Muscle layer of colon (tissue), 2 donors: ENCODE measurements around the gene ZNF559.
A peak's percentile ranks its signal among the peaks of the same experiment; 100 is the strongest.
"Not testable (repeated sequence)": the region's sequence is repeated elsewhere in the genome, so short reads cannot be mapped to it uniquely, and the experiment has no call there.

Source experiments
- H3K27ac ChIP-seq: one replicate; pipeline ENCODE4 v1.7.0; 2013; ENCODE audit warnings: low read depth, mild to moderate bottlenecking, low read length, moderate library complexity
- H3K27me3 ChIP-seq, 2 donors: one replicate each; pipeline ENCODE4 v1.7.0; 2013; ENCODE audit warnings: low read length in 2 of 2, mild to moderate bottlenecking in 2 of 2; ENCODE audit not compliant: insufficient read depth in 2 of 2, control insufficient read depth in 1 of 2
- H3K36me3 ChIP-seq: one replicate; pipeline ENCODE4 v1.7.0; 2013; ENCODE audit warnings: mild to moderate bottlenecking, low read length; ENCODE audit not compliant: insufficient read depth
- H3K4me1 ChIP-seq: one replicate; pipeline ENCODE4 v1.7.0; 2013; ENCODE audit warnings: mild to moderate bottlenecking, low read length; ENCODE audit not compliant: insufficient read depth
- H3K4me3 ChIP-seq, 2 donors: one replicate each; pipeline ENCODE4 v1.7.0; 2013; ENCODE audit warnings: low read length in 2 of 2, low read depth in 1 of 2, mild to moderate bottlenecking in 1 of 2, moderate library complexity in 1 of 2
- H3K9ac ChIP-seq: one replicate; pipeline ENCODE4 v1.7.0; 2013; ENCODE audit warnings: low read length
- H3K9me3 ChIP-seq: one replicate; pipeline ENCODE4 v1.7.0; 2013; ENCODE audit warnings: mild to moderate bottlenecking, low read length
- donor health status: abdominal sarcoma.
- donor health status: Adenocarcinoma of cecum.

The ZNF559 gene

GRCh38 chr19:9323919-9324583 is at the start of gene ZNF559:
TSS of gene ZNF559 (plus strand) at chr19:9324179. CDS start at chr19:9338550, 14,371 bp downstream.
- H3K4me3 ChIP-seq: peak within 1 kb of the TSS; percentile 61 to 83
- H3K27ac ChIP-seq: peak within 1 kb of the TSS; percentile 84
- no peaks in the 10 kb centered on the region for H3K36me3 ChIP-seq
- H3K27me3 ChIP-seq: no peaks in the 10 kb centered on the region
- H3K9ac ChIP-seq: peak within 1 kb of the TSS; percentile 73
- H3K4me1 ChIP-seq: peaks cover 9% of the 10 kb centered on the region
- peaks cover 4% of the 10 kb centered on the region for H3K9me3 ChIP-seq

- H3K4me1 ChIP-seq, H3K27me3 ChIP-seq, H3K4me3 ChIP-seq, H3K9ac ChIP-seq, H3K27ac ChIP-seq, H3K9me3 ChIP-seq, H3K36me3 ChIP-seq: not testable (repeated sequence)
Measured at GRCh38 chr19:9283485-9283884, 40.5 kb upstream of the ZNF559 start.

- no peak overlapping the region for H3K27ac ChIP-seq
- no peak overlapping the region for H3K4me3 ChIP-seq
- no peak overlapping the region for H3K9ac ChIP-seq
- H3K9me3 ChIP-seq: peaks cover 46% of the 10 kb centered on the region
- H3K27me3 ChIP-seq: no peaks in the 10 kb centered on the region
- no peaks in the 10 kb centered on the region for H3K4me1 ChIP-seq
- H3K36me3 ChIP-seq: peaks cover 17% of the 10 kb centered on the region
Measured at GRCh38 chr19:9289231-9289884, 34.6 kb upstream of the ZNF559 start.

GRCh38 chr19:9295411-9295849 is 28.5 kb upstream of the ZNF559 start:
- peaks cover 50% of the 10 kb centered on the region for H3K36me3 ChIP-seq
- H3K4me1 ChIP-seq: no peaks in the 10 kb centered on the region
- H3K9me3 ChIP-seq: peaks cover 81% of the 10 kb centered on the region

GRCh38 chr19:9296336-9296735 is 27.6 kb upstream of the ZNF559 start:
- H3K36me3 ChIP-seq: peaks cover 59% of the 10 kb centered on the region
- no peak overlapping the region for H3K9ac ChIP-seq
- H3K4me3 ChIP-seq: peak overlapping the region in 1 of 2 donors; percentile 25
- peaks cover 81% of the 10 kb centered on the region for H3K9me3 ChIP-seq
- H3K4me1 ChIP-seq: no peaks in the 10 kb centered on the region
- no peaks in the 10 kb centered on the region for H3K27me3 ChIP-seq
- H3K27ac ChIP-seq: no peak overlapping the region

More at GRCh38 chr19:9295411-9295849, 28.5 kb upstream of the ZNF559 start:
- no peak overlapping the region for H3K9ac ChIP-seq
- H3K27me3 ChIP-seq: no peaks in the 10 kb centered on the region
- no peak overlapping the region for H3K27ac ChIP-seq
- peak overlapping the region; percentile 18 to 25 for H3K4me3 ChIP-seq

GRCh38 chr19:9306443-9306842 is 17.5 kb upstream of the ZNF559 start:
- no peak overlapping the region for H3K4me3 ChIP-seq
- no peak overlapping the region for H3K9ac ChIP-seq
- H3K9me3 ChIP-seq: peaks cover 1% of the 10 kb centered on the region
- peaks cover 6% of the 10 kb centered on the region for H3K4me1 ChIP-seq
- H3K27me3 ChIP-seq: no peaks in the 10 kb centered on the region
- H3K36me3 ChIP-seq: peaks cover 34% of the 10 kb centered on the region
- H3K27ac ChIP-seq: no peak overlapping the region

- H3K9ac ChIP-seq: no peak overlapping the region
- peak overlapping the region in 1 of 2 donors; percentile 99 for H3K4me3 ChIP-seq
Measured at GRCh38 chr19:9308091-9308770, 15.7 kb upstream of the ZNF559 start.

GRCh38 chr19:9309139-9309973 is 14.6 kb upstream of the ZNF559 start, which contains the start of gene ZNF699:
TSS of gene ZNF699 (minus strand) at chr19:9309838. CDS start at chr19:9305119, 4,719 bp downstream.
- Histone ChIP-seq H3K9ac (peak within 1 kb of the TSS; percentile 82), H3K27me3 (no peaks in the 10 kb centered on the region), H3K4me3 (peak within 1 kb of the TSS; percentile 76 to 99), H3K36me3 (peaks cover 7% of the 10 kb centered on the region), H3K9me3 (no peaks in the 10 kb centered on the region), H3K27ac (peak within 1 kb of the TSS; percentile 83), H3K4me1 (peaks cover 6% of the 10 kb centered on the region)

More at GRCh38 chr19:9308091-9308770, 15.7 kb upstream of the ZNF559 start:
- Histone ChIP-seq H3K4me1 (peaks cover 6% of the 10 kb centered on the region), H3K36me3 (peaks cover 18% of the 10 kb centered on the region), H3K27me3 (no peaks in the 10 kb centered on the region), H3K9me3 (no peaks in the 10 kb centered on the region), H3K27ac (no peak overlapping the region)

GRCh38 chr19:9309974-9310446 is 14.0 kb upstream of the ZNF559 start:
- H3K4me1 ChIP-seq: peaks cover 6% of the 10 kb centered on the region
- H3K9ac ChIP-seq: peak overlapping the region; percentile 82
- H3K27ac ChIP-seq: peak overlapping the region; percentile 83
- H3K9me3 ChIP-seq: no peaks in the 10 kb centered on the region
- H3K36me3 ChIP-seq: peaks cover under 1% of the 10 kb centered on the region
- H3K27me3 ChIP-seq: no peaks in the 10 kb centered on the region
- H3K4me3 ChIP-seq: peak overlapping the region; percentile 76 to 99

- no peak overlapping the region for H3K27ac ChIP-seq
- H3K9me3 ChIP-seq: no peaks in the 10 kb centered on the region
- H3K4me3 ChIP-seq: no peak overlapping the region
- H3K4me1 ChIP-seq: peaks cover 1% of the 10 kb centered on the region
- H3K36me3 ChIP-seq: no peaks in the 10 kb centered on the region
- H3K27me3 ChIP-seq: no peaks in the 10 kb centered on the region
- no peak overlapping the region for H3K9ac ChIP-seq
Measured at GRCh38 chr19:9313756-9314155, 10.2 kb upstream of the ZNF559 start.
